GM21825 (cell line): ENCODE data around the gene UGT1A10.

ENCODE experiments used
- ATAC-seq: cut with Tn5 transposase; IDR thresholded peaks from one replicate; pipeline ENCODE4 v1.9.1; 2021; ENCODE audit warnings: mild to moderate bottlenecking, moderate library complexity; ENCODE audit not compliant: unreplicated experiment

Gene UGT1A10

GRCh38 chr2:233768076-233768475, 131.8 kb downstream of the UGT1A10 start:
- ATAC-seq: no peak

DNA sequence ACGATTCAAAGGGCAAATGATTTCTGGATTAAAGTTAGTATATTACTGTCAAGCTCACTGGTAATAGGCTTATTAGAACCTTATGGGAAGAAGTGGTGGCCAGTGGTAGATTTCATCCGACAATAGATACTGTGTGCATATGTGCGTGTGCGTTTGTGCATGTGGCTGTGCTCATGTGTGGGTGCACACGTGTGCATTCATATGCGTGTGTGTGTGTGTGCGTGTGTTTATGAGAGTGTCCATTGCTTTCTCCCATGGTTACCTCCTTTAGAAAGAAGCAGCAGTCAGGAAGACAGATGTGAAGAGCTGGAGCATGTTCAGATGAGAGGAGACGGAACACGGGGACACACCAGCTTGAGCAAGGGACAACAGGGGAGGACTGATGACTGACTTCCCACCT, 133.0 kb downstream of the UGT1A10 start:
- ATAC-seq: no peak

DNA sequence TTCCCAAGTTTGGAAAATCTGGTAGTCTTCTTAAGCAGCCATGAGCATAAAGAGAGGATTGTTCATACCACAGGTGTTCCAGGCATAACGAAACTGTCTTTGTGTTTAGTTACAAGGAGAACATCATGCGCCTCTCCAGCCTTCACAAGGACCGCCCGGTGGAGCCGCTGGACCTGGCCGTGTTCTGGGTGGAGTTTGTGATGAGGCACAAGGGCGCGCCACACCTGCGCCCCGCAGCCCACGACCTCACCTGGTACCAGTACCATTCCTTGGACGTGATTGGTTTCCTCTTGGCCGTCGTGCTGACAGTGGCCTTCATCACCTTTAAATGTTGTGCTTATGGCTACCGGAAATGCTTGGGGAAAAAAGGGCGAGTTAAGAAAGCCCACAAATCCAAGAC, 135.9 kb downstream of the UGT1A10 start:
- ATAC-seq: no peak

- ATAC-seq: no peak
These were observed 136.3 kb downstream of the UGT1A10 start for GRCh38 chr2:233772583-233772982.

GRCh38 chr2:233773854-233774253, 137.6 kb downstream of the UGT1A10 start:
- ATAC-seq: no peak

DNA sequence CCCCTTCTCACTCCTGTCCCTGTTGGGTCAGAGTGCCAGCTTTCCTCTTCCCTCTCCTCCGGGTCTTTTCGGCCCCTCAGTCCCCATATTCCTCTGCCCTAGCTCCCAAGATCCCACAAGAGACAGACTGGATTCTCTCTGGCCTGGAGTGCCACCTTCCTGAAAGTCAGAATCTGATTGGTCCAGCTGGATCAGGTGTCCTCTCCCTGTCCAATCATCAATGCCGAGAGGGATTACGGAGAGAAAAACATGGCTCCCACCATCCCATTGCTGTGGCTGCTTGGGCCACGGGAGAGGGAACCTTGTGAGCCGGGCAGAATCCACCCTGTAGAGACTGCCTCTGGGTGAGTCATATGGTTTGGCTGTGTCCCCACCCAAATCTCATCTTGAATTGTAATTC, 139.2 kb downstream of the UGT1A10 start:
- ATAC-seq: no peak

- ATAC-seq: no peak
These were observed 141.8 kb downstream of the UGT1A10 start, which contains the start of gene MROH2A for GRCh38 chr2:233778030-233778429. TSS of gene MROH2A (plus strand) at chr2:233778330. CDS start at chr2:233779359, 1,029 bp downstream.

- no peak for ATAC-seq
These were observed 143.5 kb downstream of the UGT1A10 start for GRCh38 chr2:233779722-233780121.

GRCh38 chr2:233780771-233781170, 144.5 kb downstream of the UGT1A10 start:
- no peak for ATAC-seq

DNA sequence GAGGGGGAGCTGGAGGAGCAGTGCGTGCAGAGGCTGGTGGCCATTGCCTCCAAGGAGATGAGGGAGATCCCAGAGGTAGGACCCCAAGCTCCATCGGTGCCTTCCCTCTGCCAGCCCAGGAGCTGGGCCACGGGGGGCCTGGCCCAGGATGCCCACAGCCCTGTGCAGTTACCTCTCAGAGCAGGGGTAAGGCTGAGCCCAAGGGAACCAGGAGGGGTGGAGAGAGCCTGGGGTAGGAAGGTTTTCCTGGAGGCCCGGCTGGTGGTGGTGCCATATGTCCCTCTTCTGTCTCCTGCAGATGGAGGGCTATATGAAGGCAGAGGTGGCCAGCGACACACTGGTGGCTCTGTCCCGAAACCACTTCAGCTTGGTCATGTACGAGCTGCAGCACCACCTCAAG, 153.3 kb downstream of the UGT1A10 start:
- ATAC-seq: no peak

- ATAC-seq: no peak
These were observed 155.1 kb downstream of the UGT1A10 start for GRCh38 chr2:233791151-233791882.

GRCh38 chr2:233791883-233792329, 155.7 kb downstream of the UGT1A10 start:
- no peak for ATAC-seq

GRCh38 chr2:233792720-233793119, 156.5 kb downstream of the UGT1A10 start:
- ATAC-seq: no peak

DNA sequence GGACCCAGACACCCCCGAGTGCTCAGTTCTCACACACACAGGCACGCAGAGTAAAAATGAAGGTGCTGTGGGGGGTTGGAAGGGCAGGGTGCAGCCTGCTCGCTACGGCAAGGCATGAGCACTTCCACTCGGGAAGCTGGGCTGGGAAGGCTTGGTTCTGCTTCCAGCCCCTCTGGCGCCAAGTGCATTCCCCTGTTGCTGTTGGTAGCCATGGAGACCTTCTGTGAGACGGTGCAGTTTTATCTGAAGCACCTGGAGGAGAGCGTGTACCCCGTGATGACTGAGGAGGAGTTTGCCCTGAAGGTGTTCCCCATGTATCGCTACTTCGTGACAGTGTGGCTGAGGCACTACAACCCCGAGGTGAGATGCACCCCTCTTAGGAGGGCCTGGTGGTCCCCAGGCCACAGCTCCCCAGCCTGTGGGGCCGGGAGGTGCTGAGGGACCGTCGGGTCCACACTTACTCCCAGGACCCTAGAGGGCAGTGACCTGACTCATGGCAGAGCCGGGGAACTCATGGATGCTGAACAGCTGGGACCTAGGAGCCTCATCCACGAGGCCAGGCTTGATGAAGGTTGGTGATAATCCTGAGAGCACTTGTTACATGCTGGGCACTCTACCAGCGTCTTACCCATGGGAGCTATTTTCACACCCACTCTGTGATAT, 157.3 kb downstream of the UGT1A10 start:
- ATAC-seq: no peak

DNA sequence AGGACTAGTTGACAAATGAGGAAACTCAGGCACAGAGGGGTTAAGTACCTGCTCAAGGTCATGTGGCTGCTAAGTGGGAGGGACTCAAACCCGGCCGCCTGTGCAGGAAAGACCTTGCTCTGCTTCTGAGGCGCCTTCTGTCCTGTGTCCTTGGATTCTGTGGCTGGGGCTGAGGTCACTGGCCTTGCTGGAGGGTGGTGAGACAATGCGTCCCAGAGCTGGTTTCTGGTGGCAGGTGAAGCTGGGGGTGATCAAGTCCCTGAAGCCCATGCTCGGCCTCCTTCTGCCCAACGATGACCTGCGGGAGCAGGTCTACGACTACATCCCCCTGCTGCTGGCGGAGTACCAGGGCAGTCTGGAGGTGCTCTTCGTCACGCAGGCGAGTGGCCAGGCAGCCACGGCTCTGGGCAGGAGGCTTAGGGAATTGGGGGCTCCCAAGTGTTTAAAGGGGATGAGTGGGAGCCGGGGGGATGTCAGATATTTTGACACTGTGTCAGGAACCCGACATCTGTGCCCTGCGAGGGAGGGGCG, 157.9 kb downstream of the UGT1A10 start:
- no peak for ATAC-seq

DNA sequence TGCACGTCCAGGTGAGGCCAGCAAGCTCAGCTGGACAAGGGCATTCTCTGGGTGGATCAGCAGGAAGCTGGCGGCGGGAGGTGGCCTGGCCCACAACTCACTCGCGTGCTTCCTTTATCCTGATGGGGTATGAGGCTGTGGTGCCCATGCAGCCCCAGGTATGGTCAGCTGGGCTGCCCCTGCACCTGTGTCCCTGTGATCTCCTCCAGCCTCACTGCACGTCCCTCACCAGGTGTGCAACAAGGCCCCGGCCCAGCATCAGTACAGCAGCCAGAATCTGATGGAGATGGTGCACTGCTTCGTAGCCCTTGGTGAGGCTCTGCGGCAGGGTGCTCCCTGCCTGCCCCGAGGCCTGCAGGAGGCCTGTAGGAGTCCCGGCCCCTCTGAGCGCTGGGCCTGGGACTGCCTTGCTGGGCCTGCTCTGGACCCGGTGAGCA, 159.5 kb downstream of the UGT1A10 start:
- ATAC-seq: no peak

- ATAC-seq: no peak
These were observed 160.0 kb downstream of the UGT1A10 start for GRCh38 chr2:233796254-233796653.

DNA sequence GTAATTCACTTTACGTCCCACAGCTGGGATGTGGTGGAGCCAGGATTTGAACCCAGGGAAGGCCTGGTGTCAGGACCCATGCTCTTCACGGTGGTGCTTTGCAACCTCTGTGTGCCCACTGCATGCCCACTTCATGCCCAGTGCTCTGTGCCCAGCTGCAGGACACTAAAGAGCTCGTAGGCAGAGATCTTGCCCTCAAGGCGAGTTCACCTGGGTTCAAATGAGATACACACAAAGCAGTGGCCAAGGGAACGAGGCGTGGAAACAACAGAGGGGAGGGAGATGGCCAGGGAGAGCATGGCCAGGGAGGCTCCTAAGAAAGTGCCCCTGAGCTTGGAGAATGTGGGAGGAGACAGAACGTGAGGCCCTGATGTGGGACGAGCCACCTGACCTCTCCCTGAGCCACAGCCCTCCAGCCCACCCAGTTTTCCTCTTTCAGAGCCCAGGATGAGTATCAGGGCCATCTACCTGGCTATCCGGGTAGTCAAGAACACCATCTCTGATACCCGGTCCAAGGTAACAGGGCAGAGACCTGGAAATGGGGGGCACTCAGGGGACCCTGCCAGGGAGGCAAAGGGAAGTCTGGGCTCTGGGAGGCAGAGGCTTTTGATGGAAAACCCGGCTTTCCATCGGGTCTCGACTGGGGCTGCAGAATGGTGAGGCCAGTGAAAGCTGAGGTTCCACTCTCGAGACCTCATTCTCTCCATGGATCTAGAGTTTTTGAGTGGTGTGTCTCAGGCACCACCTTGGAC, 162.3 kb downstream of the UGT1A10 start:
- no peak for ATAC-seq

DNA sequence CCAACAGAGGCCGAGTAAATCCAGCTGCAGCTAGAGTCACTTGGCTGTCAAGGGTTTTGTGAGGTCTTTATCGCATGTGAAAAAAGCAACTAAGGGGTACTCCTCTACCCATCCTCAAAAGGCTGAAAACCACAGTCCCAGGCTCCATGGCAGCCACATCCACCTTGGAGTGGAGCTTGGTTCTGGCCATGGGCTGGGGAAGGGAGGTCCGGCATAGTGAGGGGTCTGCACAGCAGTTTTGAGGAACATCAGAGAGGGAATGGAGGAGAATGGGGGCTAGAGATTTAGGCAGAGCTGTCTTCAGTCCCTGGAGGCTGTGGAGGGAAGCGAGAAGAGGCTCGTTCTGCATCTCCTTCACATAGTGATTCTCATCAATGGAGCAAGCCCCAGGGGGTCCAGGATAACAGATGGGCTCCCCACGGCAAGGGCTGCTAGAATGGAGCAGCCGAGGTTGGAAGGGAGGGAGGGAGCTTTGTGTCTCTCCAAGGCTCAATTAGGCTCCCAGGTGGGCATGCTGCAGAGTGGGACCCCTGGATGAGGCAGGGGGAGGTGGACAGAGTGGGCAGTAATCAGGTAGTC, 162.9 kb downstream of the UGT1A10 start:
- no peak for ATAC-seq

- no peak for ATAC-seq
These were observed 163.5 kb downstream of the UGT1A10 start for GRCh38 chr2:233799716-233800115.

- ATAC-seq: no peak
These were observed 164.0 kb downstream of the UGT1A10 start for GRCh38 chr2:233800208-233800607.
